ENCODE measurements around the gene RELB.

Gene RELB

DNA sequence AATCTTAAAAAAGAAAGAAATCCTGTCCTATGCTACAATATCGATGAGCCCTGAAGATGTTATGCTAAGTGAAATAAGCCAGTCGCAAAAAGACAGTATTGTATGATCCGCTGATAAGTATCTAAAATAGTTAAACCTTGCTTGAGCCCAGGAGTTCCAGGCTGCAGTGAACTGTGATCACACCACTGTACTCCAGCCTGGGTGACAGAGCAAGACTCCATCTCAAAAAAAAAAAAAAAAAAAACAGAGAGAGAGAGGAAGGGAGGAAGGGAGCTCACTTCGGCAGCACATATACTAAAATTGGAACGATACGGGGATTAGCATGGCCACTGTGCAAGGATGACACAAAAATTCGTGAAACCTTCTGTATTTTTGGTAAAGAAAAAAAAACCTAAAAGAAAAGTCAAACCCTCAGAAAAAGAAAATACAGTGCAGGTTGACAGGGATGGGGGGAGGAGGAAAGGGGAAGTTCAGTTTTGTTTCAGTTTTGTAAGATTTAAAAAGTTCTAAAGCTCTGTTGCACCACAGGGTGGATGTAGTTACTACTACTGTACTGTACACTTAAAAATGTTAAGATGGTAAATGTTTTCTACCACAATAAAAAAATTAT is 46.0 kb downstream of the RELB start:
- TF ChIP-seq, protein P1, sequence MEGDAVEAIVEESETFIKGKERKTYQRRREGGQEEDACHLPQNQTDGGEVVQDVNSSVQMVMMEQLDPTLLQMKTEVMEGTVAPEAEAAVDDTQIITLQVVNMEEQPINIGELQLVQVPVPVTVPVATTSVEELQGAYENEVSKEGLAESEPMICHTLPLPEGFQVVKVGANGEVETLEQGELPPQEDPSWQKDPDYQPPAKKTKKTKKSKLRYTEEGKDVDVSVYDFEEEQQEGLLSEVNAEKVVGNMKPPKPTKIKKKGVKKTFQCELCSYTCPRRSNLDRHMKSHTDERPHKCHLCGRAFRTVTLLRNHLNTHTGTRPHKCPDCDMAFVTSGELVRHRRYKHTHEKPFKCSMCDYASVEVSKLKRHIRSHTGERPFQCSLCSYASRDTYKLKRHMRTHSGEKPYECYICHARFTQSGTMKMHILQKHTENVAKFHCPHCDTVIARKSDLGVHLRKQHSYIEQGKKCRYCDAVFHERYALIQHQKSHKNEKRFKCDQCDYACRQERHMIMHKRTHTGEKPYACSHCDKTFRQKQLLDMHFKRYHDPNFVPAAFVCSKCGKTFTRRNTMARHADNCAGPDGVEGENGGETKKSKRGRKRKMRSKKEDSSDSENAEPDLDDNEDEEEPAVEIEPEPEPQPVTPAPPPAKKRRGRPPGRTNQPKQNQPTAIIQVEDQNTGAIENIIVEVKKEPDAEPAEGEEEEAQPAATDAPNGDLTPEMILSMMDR (IDR thresholded peaks at IDR 0.05; ENCODE audit: poor library complexity, severe bottlenecking), result no peak
- H3K4me3 ChIP-seq (ENCODE audit: severe bottlenecking), result no peak overlapping the region
- H3K4me1 ChIP-seq (ENCODE audit: insufficient read depth, poor library complexity, severe bottlenecking), result no peaks in the 10 kb centered on the region
- no peak for ATAC-seq (ENCODE audit: low read depth)
- peaks cover 60% of the 10 kb centered on the region for H3K36me3 ChIP-seq (ENCODE audit: low read depth)
- no peak for DNase-seq (ENCODE audit: low spot score)
- no peaks in the 10 kb centered on the region for H3K27me3 ChIP-seq (ENCODE audit: insufficient read depth, poor library complexity, severe bottlenecking)
- no peaks in the 10 kb centered on the region for H3K9me3 ChIP-seq (ENCODE audit: severe bottlenecking)
- no peak overlapping the region for H3K27ac ChIP-seq (ENCODE audit: poor library complexity, severe bottlenecking)

DNA sequence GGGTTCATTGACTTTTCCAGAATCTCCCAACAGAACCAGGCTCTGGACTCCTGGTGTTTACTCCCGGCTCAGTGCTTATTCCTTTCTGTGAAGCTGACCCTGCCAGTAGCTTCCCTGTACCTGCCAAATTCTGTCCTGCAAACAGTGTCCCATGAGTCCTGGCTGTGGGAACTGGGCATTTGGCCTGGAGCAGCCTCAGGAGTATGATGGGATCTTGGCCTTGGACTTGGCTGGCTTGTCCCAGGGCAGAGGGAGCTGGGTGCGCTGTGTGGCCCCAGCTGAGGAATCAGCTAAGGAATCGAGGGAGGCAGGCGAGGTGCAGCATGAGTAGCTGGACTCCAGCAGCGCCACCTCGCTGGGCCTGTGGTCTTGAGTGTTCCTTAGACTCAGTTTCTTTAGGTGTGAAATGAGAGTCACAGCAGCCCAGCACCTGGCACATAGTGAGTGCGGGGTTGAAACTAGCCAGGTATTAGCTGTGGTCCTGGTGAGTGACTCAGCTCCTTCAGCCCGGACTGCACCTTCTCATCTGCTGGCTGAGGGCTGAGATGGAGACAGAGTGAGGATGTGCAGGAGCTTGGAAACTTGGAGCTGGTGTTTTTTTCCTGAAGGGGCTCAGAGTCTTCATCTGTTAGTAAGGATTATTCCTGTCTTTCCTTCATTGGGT is 47.9 kb downstream of the RELB start:
- Histone ChIP-seq H3K27me3 (ENCODE audit: insufficient read depth, poor library complexity, severe bottlenecking) (no peaks in the 10 kb centered on the region), H3K4me1 (ENCODE audit: insufficient read depth, poor library complexity, severe bottlenecking) (no peaks in the 10 kb centered on the region), H3K36me3 (ENCODE audit: low read depth) (peaks cover 61% of the 10 kb centered on the region), H3K27ac (ENCODE audit: poor library complexity, severe bottlenecking) (no peak overlapping the region), H3K9me3 (ENCODE audit: severe bottlenecking) (no peaks in the 10 kb centered on the region), H3K4me3 (ENCODE audit: severe bottlenecking) (no peak overlapping the region)
- DNase-seq (ENCODE audit: low spot score), result no peak
- ATAC-seq (ENCODE audit: low read depth), result peak; percentile 52; the same call in 2 of the 3 replicates
- TF ChIP-seq, protein P1 (IDR thresholded peaks at IDR 0.05; ENCODE audit: poor library complexity, severe bottlenecking), result no peak

DNA sequence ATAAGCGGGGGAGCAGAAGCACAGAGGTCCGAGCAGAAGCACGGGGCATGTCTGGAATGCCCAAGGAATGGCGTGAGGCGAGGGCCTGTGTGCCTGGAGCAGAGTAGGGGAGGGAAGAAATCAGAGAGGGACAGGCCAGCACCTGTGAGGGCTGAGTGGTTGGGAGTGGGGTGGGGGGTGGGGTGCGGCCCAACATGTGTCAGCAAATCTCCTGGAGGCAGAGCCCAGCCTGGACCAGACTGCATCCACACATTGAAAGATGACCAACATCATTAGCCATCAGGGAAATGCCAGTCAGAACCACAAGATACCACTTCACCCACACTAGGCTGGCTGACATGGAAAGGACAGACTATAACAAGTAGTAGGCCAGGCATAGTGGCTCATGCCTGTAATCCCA is 48.8 kb downstream of the RELB start:
- TF ChIP-seq, protein P1 (IDR thresholded peaks at IDR 0.05; ENCODE audit: poor library complexity, severe bottlenecking), result no peak
- H3K9me3 ChIP-seq (ENCODE audit: severe bottlenecking), result no peaks in the 10 kb centered on the region
- no peak overlapping the region for H3K4me3 ChIP-seq (ENCODE audit: severe bottlenecking)
- no peak for DNase-seq (ENCODE audit: low spot score)
- peaks cover 58% of the 10 kb centered on the region for H3K36me3 ChIP-seq (ENCODE audit: low read depth)
- H3K4me1 ChIP-seq (ENCODE audit: insufficient read depth, poor library complexity, severe bottlenecking), result no peaks in the 10 kb centered on the region
- no peak for ATAC-seq (ENCODE audit: low read depth)
- no peak overlapping the region for H3K27ac ChIP-seq (ENCODE audit: poor library complexity, severe bottlenecking)
- no peaks in the 10 kb centered on the region for H3K27me3 ChIP-seq (ENCODE audit: insufficient read depth, poor library complexity, severe bottlenecking)

DNA sequence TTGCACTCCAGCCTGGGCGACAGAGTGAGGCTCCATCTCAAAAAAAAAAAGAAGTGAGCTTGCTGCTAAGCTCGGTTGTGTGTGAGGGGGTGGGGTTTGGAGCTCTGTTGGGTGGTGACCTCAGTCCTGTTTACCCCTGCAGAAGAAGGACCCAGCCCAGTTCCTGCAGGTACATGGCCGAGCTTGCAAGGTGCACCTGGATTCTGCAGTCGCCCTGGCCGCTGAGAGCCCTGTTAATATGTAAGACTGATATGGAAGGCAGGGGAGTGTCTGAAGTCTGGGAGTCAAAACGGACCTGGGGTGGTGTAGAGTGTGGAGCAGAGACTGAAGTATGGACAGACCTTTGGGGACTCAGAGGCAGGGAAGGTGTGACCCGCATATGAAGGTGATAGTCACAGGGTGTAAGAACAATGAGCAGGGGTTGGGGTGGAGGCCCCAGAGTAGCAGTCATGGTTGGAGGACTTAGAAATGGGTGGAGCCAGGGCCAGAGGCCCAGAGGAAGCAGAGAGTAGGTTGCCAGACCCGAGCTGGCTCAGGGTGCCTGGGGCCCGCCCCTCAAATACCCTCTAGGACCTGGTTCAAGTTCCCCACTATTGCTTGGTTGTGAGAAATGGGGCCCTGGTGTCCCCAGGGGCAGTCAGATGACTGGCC is 50.8 kb downstream of the RELB start:
- H3K9me3 ChIP-seq (ENCODE audit: severe bottlenecking), result no peaks in the 10 kb centered on the region
- TF ChIP-seq, protein P1 (IDR thresholded peaks at IDR 0.05; ENCODE audit: poor library complexity, severe bottlenecking), result no peak
- no peak overlapping the region for H3K27ac ChIP-seq (ENCODE audit: poor library complexity, severe bottlenecking)
- peaks cover 52% of the 10 kb centered on the region for H3K36me3 ChIP-seq (ENCODE audit: low read depth)
- DNase-seq (ENCODE audit: low spot score), result no peak
- H3K4me1 ChIP-seq (ENCODE audit: insufficient read depth, poor library complexity, severe bottlenecking), result no peaks in the 10 kb centered on the region
- no peaks in the 10 kb centered on the region for H3K27me3 ChIP-seq (ENCODE audit: insufficient read depth, poor library complexity, severe bottlenecking)
- no peak overlapping the region for H3K4me3 ChIP-seq (ENCODE audit: severe bottlenecking)
- no peak for ATAC-seq (ENCODE audit: low read depth)

All from RWPE2 (cell line).